Mesendoderm (in vitro differentiated cells): ENCODE results near the gene STX12. TPM values are rescaled to one million over a fixed set of nuclear protein-coding genes. Genes with fewer than 3 reads are reported as not detected.

Source experiments
- DNase-seq: peaks from one replicate; pipeline ENCODE4 v3.0.0; 2013
- H2AK5ac ChIP-seq: 2 replicates; pipeline ENCODE4 v1.6.1; 2013; ENCODE audit warnings: low read length, inconsistent platforms
- H2BK120ac ChIP-seq: 2 replicates; pipeline ENCODE4 v1.6.1; 2013; ENCODE audit warnings: low read depth, mild to moderate bottlenecking, low read length, moderate library complexity, mixed read lengths
- H2BK15ac ChIP-seq: replicated peaks from 2 replicates; pipeline ENCODE4 v1.6.1; 2013; ENCODE audit warnings: low read depth, mild to moderate bottlenecking, moderate library complexity
- H2BK5ac ChIP-seq: 2 replicates; pipeline ENCODE4 v1.6.1; 2013; ENCODE audit warnings: low read length, inconsistent platforms
- H3K18ac ChIP-seq: 2 replicates; pipeline ENCODE4 v1.6.1; 2013; ENCODE audit warnings: mild to moderate bottlenecking, low read length, mixed read lengths
- H3K23ac ChIP-seq: one replicate; pipeline ENCODE4 v1.6.1; 2013; ENCODE audit warnings: low read length
- H3K27ac ChIP-seq: 2 replicates; pipeline ENCODE4 v1.5.1; 2013; ENCODE audit warnings: low read depth, mild to moderate bottlenecking, inconsistent platforms, low read length, moderate library complexity
- H3K27me3 ChIP-seq: 2 replicates; pipeline ENCODE4 v1.6.1; 2013; ENCODE audit warnings: low read length, control low read depth, mild to moderate bottlenecking, inconsistent platforms; ENCODE audit not compliant: insufficient read depth, poor library complexity
- H3K36me3 ChIP-seq: 2 replicates; pipeline ENCODE4 v1.6.1; 2013; ENCODE audit warnings: low read length, inconsistent platforms; ENCODE audit not compliant: control insufficient read depth, insufficient read depth
- H3K4ac ChIP-seq: one replicate; pipeline ENCODE4 v1.6.1; 2013; ENCODE audit warnings: low read depth, mild to moderate bottlenecking, low read length, moderate library complexity
- H3K4me1 ChIP-seq: 2 replicates; pipeline ENCODE4 v1.6.1; 2013; ENCODE audit warnings: low read depth, low read length, inconsistent platforms; ENCODE audit not compliant: control insufficient read depth
- H3K4me2 ChIP-seq: 2 replicates; pipeline ENCODE4 v1.6.1; 2013; ENCODE audit warnings: low read length
- H3K4me3 ChIP-seq: 2 replicates; pipeline ENCODE4 v1.5.1; 2013; ENCODE audit warnings: mild to moderate bottlenecking, low read length
- H3K56ac ChIP-seq: one replicate; pipeline ENCODE4 v1.6.1; 2013; ENCODE audit warnings: low read length
- H3K79me1 ChIP-seq: 2 replicates; pipeline ENCODE4 v1.6.1; 2013; ENCODE audit warnings: low read length, inconsistent platforms
- H3K79me2 ChIP-seq: 2 replicates; pipeline ENCODE4 v1.6.1; 2013; ENCODE audit warnings: mild to moderate bottlenecking, low read length; ENCODE audit not compliant: control insufficient read depth, insufficient read depth
- H3K9ac ChIP-seq: 2 replicates; pipeline ENCODE4 v1.6.1; 2013; ENCODE audit warnings: low read length, inconsistent platforms
- H4K5ac ChIP-seq: one replicate; pipeline ENCODE4 v1.6.1; 2013; ENCODE audit warnings: low read length
- H4K8ac ChIP-seq: one replicate; pipeline ENCODE4 v1.6.1; 2013; ENCODE audit warnings: low read depth, mild to moderate bottlenecking, control low read depth, low read length, moderate library complexity
- WGBS: extraction: QIAGEN DNeasy Blood & Tissue Kit; methylation state at CpG from one replicate; pipeline ENCODE4 v1.1.7; 2013; ENCODE audit warnings: low lambda C conversion rate, missing lambda C conversion rate; ENCODE audit not compliant: insufficient coverage; ENCODE audit errors: extremely low coverage; 5-methylcytosine and 5-hydroxymethylcytosine counted together
- small RNA-seq: library from polyadenylated mRNA; stranded (forward); fragments of <200 nt; extraction: miRNeasy Mini kit (QIAGEN cat#:217004); gene quantifications from one replicate; pipeline ENCODE3, GENCODE V24; 2013; ENCODE audit not compliant: insufficient read depth

STX12 gene

DNA sequence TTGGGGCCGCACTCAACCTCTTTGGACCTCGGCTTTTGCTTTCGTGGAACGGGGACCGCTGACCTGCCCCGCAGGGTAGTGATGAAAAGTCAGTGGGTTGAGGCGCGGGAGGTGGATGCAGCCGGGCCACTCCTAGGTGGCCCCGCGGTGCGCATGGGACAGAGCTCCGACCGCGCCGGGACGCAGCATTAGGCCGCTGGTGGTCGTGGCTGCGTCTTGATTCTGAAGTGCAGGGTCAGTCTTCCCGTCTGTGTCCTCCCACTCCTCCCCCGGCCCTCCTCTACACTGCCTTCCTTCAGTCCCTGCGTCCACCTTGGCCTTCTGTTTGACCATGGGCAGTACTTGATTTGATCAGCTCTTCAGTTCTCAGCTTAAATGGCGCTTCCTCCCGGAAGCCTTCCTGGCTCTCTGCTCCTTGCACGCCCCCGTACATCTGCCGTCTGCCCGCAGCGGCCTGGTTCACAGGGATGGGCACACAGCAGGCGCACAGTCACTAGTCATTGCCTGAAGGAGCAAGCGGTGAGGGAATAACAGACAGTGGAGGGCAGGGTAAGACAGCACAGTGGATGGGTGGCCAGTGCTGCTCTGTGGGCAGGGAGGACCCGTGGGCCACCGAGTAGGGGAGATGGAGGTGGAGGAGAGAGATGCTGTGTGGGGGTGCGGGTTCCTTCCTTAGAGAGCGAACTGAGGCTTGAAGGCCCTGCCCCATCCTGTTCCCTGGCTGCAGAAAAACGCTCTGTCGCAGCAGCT is 100.0 kb downstream of the STX12 start:
- H3K79me2 ChIP-seq, result no peaks in the 10 kb centered on the region
- peak overlapping the region; percentile 84 for H3K4me2 ChIP-seq
- peak overlapping the region; percentile 81 for H3K56ac ChIP-seq
- H4K8ac ChIP-seq, result no peak overlapping the region
- DNase-seq, result peak; percentile 19
- no peak overlapping the region for H4K5ac ChIP-seq
- no CpG with 5 or more reads among the region's 38 CpGs for WGBS
- no peaks in the 10 kb centered on the region for H3K4me1 ChIP-seq
- no peak overlapping the region for H3K4ac ChIP-seq
- H3K27me3 ChIP-seq, result no peaks in the 10 kb centered on the region
- peak overlapping the region; percentile 54 for H3K9ac ChIP-seq
- H3K4me3 ChIP-seq, result peak overlapping the region; percentile 50
- no peak overlapping the region for H3K23ac ChIP-seq
- H2AK5ac ChIP-seq, result no peak overlapping the region
- H2BK120ac ChIP-seq, result no peak overlapping the region
- H3K36me3 ChIP-seq, result no peaks in the 10 kb centered on the region
- H2BK5ac ChIP-seq, result no peak overlapping the region
- no peak overlapping the region for H2BK15ac ChIP-seq
- H3K18ac ChIP-seq, result no peak overlapping the region
- H3K79me1 ChIP-seq, result no peaks in the 10 kb centered on the region
- H3K27ac ChIP-seq, result no peak overlapping the region

DNA sequence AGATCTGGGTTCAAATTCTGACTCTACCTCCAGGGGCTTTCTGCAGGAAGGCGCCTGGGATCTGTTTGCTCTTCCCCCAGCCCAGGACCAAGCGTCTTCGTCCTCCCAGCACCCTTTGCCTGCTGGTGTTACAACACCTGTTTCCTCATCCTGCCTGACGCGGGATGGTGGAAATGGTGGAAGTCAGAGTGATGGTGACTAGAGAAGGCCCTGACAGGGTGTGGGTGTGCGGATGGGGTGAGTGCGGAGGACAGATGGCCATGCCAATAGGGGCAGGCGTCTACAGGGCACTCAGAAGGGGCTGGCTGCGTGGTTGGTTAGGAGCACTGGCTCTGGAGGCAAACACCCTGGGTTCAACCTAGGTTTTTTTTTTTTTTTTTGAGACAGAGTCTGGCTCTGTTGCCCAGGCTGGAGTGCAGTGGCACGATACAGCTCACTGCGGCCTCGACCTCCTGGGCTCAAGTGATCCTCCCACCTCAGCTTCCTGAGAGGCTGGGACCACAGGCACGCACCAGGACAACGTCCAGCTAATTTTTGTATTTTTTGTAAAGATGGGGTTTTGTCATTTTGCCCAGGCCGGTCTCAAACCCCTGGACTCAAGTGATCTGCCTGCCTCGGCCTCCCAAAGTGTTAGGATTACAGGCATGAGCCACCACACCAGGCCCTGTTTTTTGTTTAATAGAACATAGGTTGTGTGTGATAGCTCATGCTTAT is 100.8 kb downstream of the STX12 start:
- Histone ChIP-seq H3K9ac (no peak overlapping the region), H3K56ac (no peak overlapping the region), H3K18ac (no peak overlapping the region), H3K4me3 (no peak overlapping the region), H3K23ac (no peak overlapping the region), H3K79me2 (no peaks in the 10 kb centered on the region), H4K8ac (no peak overlapping the region), H2BK15ac (no peak overlapping the region), H3K4me1 (no peaks in the 10 kb centered on the region), H3K4ac (no peak overlapping the region), H4K5ac (no peak overlapping the region), H2BK5ac (no peak overlapping the region), H2BK120ac (no peak overlapping the region), H3K27me3 (no peaks in the 10 kb centered on the region), H2AK5ac (no peak overlapping the region), H3K4me2 (no peak overlapping the region), H3K36me3 (no peaks in the 10 kb centered on the region), H3K27ac (no peak overlapping the region), H3K79me1 (no peaks in the 10 kb centered on the region)
- WGBS, result no CpG with 5 or more reads among the region's 16 CpGs
- no peak for DNase-seq

Small RNA genes within 50 kb of the gene (small RNA-seq; reads per million reads assigned to genes)
- not detected for gene AL020997.2
- gene RNU6-1245P, result not detected
- gene SCARNA1, result 37.3 reads per million, percentile 94 among the genes with 10 or more reads in this experiment
